B cell (primary cell): ENCODE measurements around the gene CLASP2. TPM values are rescaled to one million over a fixed set of nuclear protein-coding genes. Genes with fewer than 3 reads are reported as not detected.

Experiments
- ATAC-seq: fragments of 200-7000 bp; cut with Tn5 transposase; one replicate; pipeline ENCODE4 v1.10.0; 2021; ENCODE audit warnings: low read depth, mild to moderate bottlenecking, moderate number of reproducible peaks, moderate library complexity
- CTCF ChIA-PET: fragments of 350-600 bp; sonication (Branson Sonifier 250); formaldehyde crosslinking; loops from one replicate; lab custom pipeline; 2021; ENCODE audit warnings: antibody characterized with exemption, inconsistent platforms; lab: Charles Lee
- POLR2A ChIA-PET: fragments of 350-600 bp; sonication (Branson Sonifier 250); formaldehyde crosslinking; loops from one replicate; lab custom pipeline; 2021; ENCODE audit warnings: antibody characterized with exemption; lab: Charles Lee
- DNase-seq: peaks from one replicate; pipeline ENCODE4 v3.0.0; 2013
- H2AFZ ChIP-seq: 2 replicates; pipeline ENCODE4 v1.6.1; 2012; ENCODE audit warnings: mild to moderate bottlenecking, low read depth, low read length; ENCODE audit not compliant: insufficient read depth, poor library complexity, severe bottlenecking
- H3K27ac ChIP-seq, 2 donors: 1 replicate in 1 of 2; 2 replicates in 1 of 2; pipeline ENCODE4 v1.5.1; 2012 to 2013; ENCODE audit warnings: low read length in 2 of 2, mild to moderate bottlenecking in 2 of 2, moderate library complexity in 1 of 2
- H3K27me3 ChIP-seq, 4 experiments: fragments of 200-600 bp in 1 of 4; sonication (generic) in 1 of 4; replicated peaks in 1 of 4; 1 replicate in 2 of 4; 2 replicates in 2 of 4; pipeline versions ENCODE4 v1.6.1 to v1.7.0; 2013 to 2016; ENCODE audit warnings: low read length in 3 of 4, mild to moderate bottlenecking in 2 of 4, mixed read lengths in 1 of 4, moderate library complexity in 1 of 4; ENCODE audit not compliant: insufficient read depth in 4 of 4, control insufficient read depth in 3 of 4; ENCODE audit errors: control extremely low read depth in 1 of 4
- H3K36me3 ChIP-seq, 2 experiments: replicated peaks in 1 of 2; 1 replicate in 1 of 2; 2 replicates in 1 of 2; pipeline versions ENCODE4 v1.6.1 to v1.7.1; 2013; ENCODE audit warnings: low read length in 1 of 2; ENCODE audit not compliant: insufficient read depth in 2 of 2, control insufficient read depth in 1 of 2; ENCODE audit errors: control extremely low read depth in 1 of 2, extremely low read depth in 1 of 2
- H3K4me1 ChIP-seq, 2 donors: fragments of 200-600 bp in 1 of 2; sonication (generic) in 1 of 2; 1 replicate in 1 of 2; 2 replicates in 1 of 2; pipeline versions ENCODE4 v1.5.1 to v1.6.1; 2013 to 2017; ENCODE audit warnings: low read length in 2 of 2; ENCODE audit not compliant: control insufficient read depth in 2 of 2, insufficient read depth in 2 of 2
- H3K4me2 ChIP-seq: replicated peaks from 2 replicates; pipeline ENCODE3; 2012; ENCODE audit warnings: mild to moderate bottlenecking, low read depth, low read length; ENCODE audit not compliant: poor library complexity, severe bottlenecking
- H3K4me3 ChIP-seq, 5 experiments: fragments of 200-600 bp in 1 of 5; sonication (generic) in 1 of 5; 1 replicate in 3 of 5; 2 replicates in 2 of 5; pipeline versions ENCODE4 v1.5.1 to v1.7.0; 2011 to 2016; ENCODE audit warnings: low read length in 4 of 5, mild to moderate bottlenecking in 4 of 5, low read depth in 2 of 5, control low read depth in 1 of 5, moderate library complexity in 1 of 5; ENCODE audit not compliant: insufficient read depth in 1 of 5; ENCODE audit errors: control extremely low read depth in 1 of 5, extremely low read depth in 1 of 5
- H3K79me2 ChIP-seq: fragments of 200-600 bp; sonication (generic); one replicate; pipeline ENCODE4 v1.6.0; 2016; ENCODE audit warnings: low read length; ENCODE audit not compliant: control insufficient read depth, insufficient read depth
- H3K9ac ChIP-seq: fragments of 200-600 bp; sonication (generic); 2 replicates; pipeline ENCODE4 v1.6.1; 2017; ENCODE audit warnings: mild to moderate bottlenecking, low read length, moderate library complexity
- H3K9me3 ChIP-seq, 3 donors: one replicate each; pipeline versions ENCODE4 v1.6.1 to v1.7.1; 2013; ENCODE audit warnings: low read length in 2 of 3; ENCODE audit not compliant: control insufficient read depth in 2 of 3, insufficient read depth in 1 of 3; ENCODE audit errors: control extremely low read depth in 1 of 3
- H4K20me1 ChIP-seq: 2 replicates; pipeline ENCODE4 v1.6.0; 2012; ENCODE audit warnings: mild to moderate bottlenecking, low read length; ENCODE audit not compliant: insufficient read depth, control insufficient read depth, poor library complexity, severe bottlenecking
- H3K27ac Mint-ChIP-seq: one replicate; pipeline ENCODE4 v1.8.0; 2021; ENCODE audit warnings: mixed read lengths
- H3K27me3 Mint-ChIP-seq: one replicate; pipeline ENCODE4 v1.8.0; 2021; ENCODE audit warnings: mixed read lengths
- H3K4me1 Mint-ChIP-seq: one replicate; pipeline ENCODE4 v1.8.0; 2021; ENCODE audit warnings: mixed read lengths
- H3K4me3 Mint-ChIP-seq: one replicate; pipeline ENCODE4 v1.8.0; 2021; ENCODE audit warnings: mixed read lengths
- H3K9me3 Mint-ChIP-seq: one replicate; pipeline ENCODE4 v1.8.0; 2022; ENCODE audit warnings: mixed read lengths; ENCODE audit not compliant: insufficient read depth
- EZH2 ChIP-seq: IDR thresholded peaks from 2 replicates; pipeline ENCODE4 v1.6.1; 2012; ENCODE audit warnings: borderline replicate concordance, low read depth, mild to moderate bottlenecking, moderate library complexity, low read length; ENCODE audit not compliant: insufficient read depth, poor library complexity, severe bottlenecking
- WGBS: methylation state at CpG from one replicate; pipeline ENCODE4 v1.1.5; 2013; ENCODE audit warnings: missing lambda C conversion rate; ENCODE audit not compliant: insufficient coverage; 5-methylcytosine and 5-hydroxymethylcytosine counted together
- intact Hi-C: fragments of 100-400 bp; cut with micrococcal nuclease; formaldehyde crosslinking; loops from one replicate; pipeline ENCODE4 v1.10.0; 2022
- polyA plus RNA-seq: library from polyadenylated mRNA; depleted of rRNA; stranded (reverse); fragments of >200 nt; gene quantifications from 2 replicates; pipeline ENCODE4 v1.2.3, GENCODE V29; 2012
- total RNA-seq, 2 donors: library from RNA; stranded (reverse); fragments of 120-200 nt in 1 of 2; gene quantifications; 1 replicate in 1 of 2; 2 replicates in 1 of 2; pipeline versions ENCODE4 v1.2.3 to v1.2.4, GENCODE V29; 2013 to 2022
- TF ChIP-seq, protein P1 (sequence below): fragments of 200-600 bp; IDR thresholded peaks from one replicate; pipeline ENCODE4 v1.8.0; 2022; ENCODE audit warnings: antibody characterized with exemption, mild to moderate bottlenecking

Gene CLASP2
- total and polyA plus RNA-seq, 2 donors (not counting 1 experiment from before 2014, with no cell fraction given) = 10.7 to 109 TPM

DNA sequence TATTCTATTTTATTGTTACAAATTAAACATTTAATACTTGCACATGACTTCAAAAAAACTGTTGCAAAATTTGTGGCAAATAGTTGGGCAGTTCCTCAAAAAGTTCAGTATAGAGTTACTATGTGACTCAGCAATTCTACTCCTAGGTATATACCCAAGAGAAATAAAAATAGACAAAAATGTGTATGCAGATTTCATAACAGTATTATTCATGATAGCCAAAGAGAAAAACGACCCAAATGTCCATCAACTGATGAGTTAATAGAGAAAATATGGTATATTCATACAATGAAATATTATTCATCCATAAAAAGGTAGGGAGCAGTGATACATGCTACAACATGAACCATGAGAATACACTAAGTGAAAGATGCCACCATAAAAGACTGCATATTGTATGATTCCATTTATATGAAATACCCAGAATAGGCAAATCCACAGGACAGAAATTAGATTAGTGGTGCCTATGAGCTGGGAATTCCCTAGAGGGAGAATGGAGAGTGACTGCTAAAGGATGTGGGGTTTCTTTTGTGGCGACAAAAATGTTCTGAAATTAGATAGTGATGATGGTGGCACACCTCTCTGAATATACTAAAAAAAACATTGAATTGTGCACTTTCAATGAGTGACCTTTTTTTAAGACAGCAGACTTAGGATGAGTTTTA lies 31.6 kb upstream of the CLASP2 start:
- DNase-seq = no peak
- Histone ChIP-seq H3K27ac (no peak overlapping the region), H3K4me2 (no peak overlapping the region), H4K20me1 (no peaks in the 10 kb centered on the region), H3K9me3 (peaks cover 0 to 14% (median 7%) of the 10 kb centered on the region in 3 donors), H3K36me3 (no peaks in the 10 kb centered on the region), H3K9ac (no peak overlapping the region), H3K27me3 (peaks cover 0 to 4% (median 2%) of the 10 kb centered on the region in 4 experiments), H3K79me2 (no peaks in the 10 kb centered on the region), H2AFZ (no peak overlapping the region), H3K4me1 (no peaks in the 10 kb centered on the region), H3K4me3 (no peak overlapping the region)
- WGBS = no CpG with 5 or more reads among the region's 2 CpGs
- Mint-ChIP-seq H3K9me3 (peaks cover 5% of the 10 kb centered on the region), H3K27me3 (peaks cover 5% of the 10 kb centered on the region), H3K27ac (no peak overlapping the region), H3K4me3 (no peak overlapping the region), H3K4me1 (no peaks in the 10 kb centered on the region)
- ATAC-seq = no peak
- ChIA-PET POLR2A (no interaction called here), CTCF (no interaction called here)
- intact Hi-C loops = no loop called here
- TF ChIP-seq EZH2 = no peak
- TF ChIP-seq, protein P1, sequence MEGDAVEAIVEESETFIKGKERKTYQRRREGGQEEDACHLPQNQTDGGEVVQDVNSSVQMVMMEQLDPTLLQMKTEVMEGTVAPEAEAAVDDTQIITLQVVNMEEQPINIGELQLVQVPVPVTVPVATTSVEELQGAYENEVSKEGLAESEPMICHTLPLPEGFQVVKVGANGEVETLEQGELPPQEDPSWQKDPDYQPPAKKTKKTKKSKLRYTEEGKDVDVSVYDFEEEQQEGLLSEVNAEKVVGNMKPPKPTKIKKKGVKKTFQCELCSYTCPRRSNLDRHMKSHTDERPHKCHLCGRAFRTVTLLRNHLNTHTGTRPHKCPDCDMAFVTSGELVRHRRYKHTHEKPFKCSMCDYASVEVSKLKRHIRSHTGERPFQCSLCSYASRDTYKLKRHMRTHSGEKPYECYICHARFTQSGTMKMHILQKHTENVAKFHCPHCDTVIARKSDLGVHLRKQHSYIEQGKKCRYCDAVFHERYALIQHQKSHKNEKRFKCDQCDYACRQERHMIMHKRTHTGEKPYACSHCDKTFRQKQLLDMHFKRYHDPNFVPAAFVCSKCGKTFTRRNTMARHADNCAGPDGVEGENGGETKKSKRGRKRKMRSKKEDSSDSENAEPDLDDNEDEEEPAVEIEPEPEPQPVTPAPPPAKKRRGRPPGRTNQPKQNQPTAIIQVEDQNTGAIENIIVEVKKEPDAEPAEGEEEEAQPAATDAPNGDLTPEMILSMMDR = no peak

DNA sequence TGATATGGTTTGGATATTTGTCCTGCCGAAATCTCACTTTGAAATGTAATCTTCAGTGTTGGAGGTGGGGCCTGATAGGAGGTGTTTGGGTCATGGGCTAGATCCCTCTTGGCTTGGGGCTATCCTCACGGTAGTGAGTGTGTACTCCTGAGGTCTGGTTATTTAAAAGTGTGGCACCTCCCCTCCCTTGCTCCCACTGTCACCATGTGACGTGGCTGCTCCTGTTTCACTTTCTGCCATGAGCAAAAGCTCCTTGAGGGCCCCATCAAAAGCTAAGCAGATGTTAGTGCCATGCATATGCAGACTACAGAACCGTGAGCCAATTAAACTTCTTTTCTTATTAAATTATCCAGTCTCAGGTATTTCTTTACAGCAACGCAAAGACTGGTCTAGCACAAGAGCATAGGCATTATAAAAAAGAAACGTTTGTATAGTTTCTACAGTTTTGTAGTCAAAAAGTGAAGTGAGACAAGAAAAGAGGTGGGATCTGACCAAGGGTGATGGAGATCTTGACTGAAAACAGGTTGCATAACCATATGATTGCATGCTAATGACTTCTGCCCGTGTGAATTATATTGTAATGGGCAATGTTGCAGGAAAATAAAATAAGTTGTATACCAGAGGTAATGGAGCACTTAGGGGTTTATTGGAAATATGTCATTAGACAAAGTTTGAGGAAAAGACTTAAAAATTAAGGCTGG lies 28.5 kb upstream of the CLASP2 start:
- H3K4me1 ChIP-seq = no peaks in the 10 kb centered on the region
- Mint-ChIP-seq H3K27ac (no peak overlapping the region), H3K4me1 (no peaks in the 10 kb centered on the region), H3K4me3 (no peak overlapping the region), H3K9me3 (no peaks in the 10 kb centered on the region), H3K27me3 (peaks cover 17% of the 10 kb centered on the region)
- no peak overlapping the region for H2AFZ ChIP-seq
- H3K4me2 ChIP-seq = no peak overlapping the region
- peaks cover 0 to 3% (median 0%) of the 10 kb centered on the region in 4 experiments for H3K27me3 ChIP-seq
- no peak overlapping the region for H3K4me3 ChIP-seq
- CTCF ChIA-PET = interaction anchor here (1.3 kb wide), 1 partner anchor 30 kb away, joined by 4 read pairs; no protein-coding TSS in a partner anchor
- no peak overlapping the region for H3K9ac ChIP-seq
- H3K79me2 ChIP-seq = no peaks in the 10 kb centered on the region
- H4K20me1 ChIP-seq = no peaks in the 10 kb centered on the region
- POLR2A ChIA-PET = no interaction called here
- no peak overlapping the region for H3K27ac ChIP-seq
- TF ChIP-seq EZH2 = no peak
- TF ChIP-seq, protein P1 = no peak
- no peaks in the 10 kb centered on the region for H3K36me3 ChIP-seq
- H3K9me3 ChIP-seq = no peaks in the 10 kb centered on the region
- ATAC-seq = no peak
- DNase-seq = no peak
- 84% methylated on average over 4 of the region's 7 CpGs for WGBS
- intact Hi-C loops = no loop called here
